Measurements from ENCODE around the gene STOML3.

The STOML3 gene

DNA sequence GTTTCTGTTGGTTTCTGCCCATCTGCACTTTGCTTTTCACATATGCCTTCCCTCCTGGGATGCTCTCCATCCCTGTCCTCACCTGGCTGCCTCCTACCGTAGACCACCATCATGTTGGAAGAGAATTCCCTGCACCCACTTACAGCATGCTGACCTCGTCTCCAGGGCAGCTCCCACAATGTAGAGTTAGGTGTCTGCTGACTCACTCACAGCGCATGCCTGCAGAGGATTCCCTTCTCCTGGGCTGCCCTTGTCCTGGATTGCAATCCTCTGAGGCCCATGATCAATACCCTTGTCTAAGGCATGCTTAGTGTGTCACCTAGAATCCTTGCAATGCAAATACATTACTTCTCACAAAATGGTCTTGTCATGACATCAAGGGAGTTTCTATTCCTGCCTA lies 43.6 kb downstream of the STOML3 start:
- no peak overlapping the region for H4K91ac ChIP-seq (ENCODE audit: low read length)
- no peak overlapping the region for H3K14ac ChIP-seq (ENCODE audit: low read length in 2 of 2)
- H2BK120ac ChIP-seq (ENCODE audit: low read depth, low read length): no peak overlapping the region
- H2BK5ac ChIP-seq (ENCODE audit: low read depth, low read length, poor library complexity, severe bottlenecking): no peak overlapping the region
- no peak overlapping the region for H3K27ac ChIP-seq (ENCODE audit: low read length, poor library complexity, severe bottlenecking)
- no peak overlapping the region for H3K9ac ChIP-seq (ENCODE audit: low read length)
- H2AFZ ChIP-seq (ENCODE audit: low read depth, low read length): no peak overlapping the region
- no peak overlapping the region for H3K4me3 ChIP-seq (ENCODE audit: insufficient read depth in 1 of 2, low read depth in 1 of 2, low read length in 2 of 2)
- no peak overlapping the region for H2AK5ac ChIP-seq (ENCODE audit: low read length, severe bottlenecking)
- no peak overlapping the region for H3K4ac ChIP-seq (ENCODE audit: low read depth in 1 of 2, low read length in 2 of 2)
- no peak for DNase-seq
- H3K4me1 ChIP-seq (ENCODE audit: control insufficient read depth, insufficient read depth, low read depth, low read length): no peaks in the 10 kb centered on the region
- no peak overlapping the region for H3K23ac ChIP-seq (ENCODE audit: low read length in 2 of 2)
- no peak overlapping the region for H3K4me2 ChIP-seq (ENCODE audit: low read length, poor library complexity, severe bottlenecking)
- H3K27me3 ChIP-seq (ENCODE audit: control insufficient read depth in 1 of 2, insufficient read depth in 1 of 2, low read length in 2 of 2): no peaks in the 10 kb centered on the region
- H3K79me1 ChIP-seq (replicated peaks; ENCODE audit: low read length, poor library complexity, severe bottlenecking): no peaks in the 10 kb centered on the region
- H3K18ac ChIP-seq (ENCODE audit: low read depth in 1 of 2, low read length in 2 of 2): no peak overlapping the region
- H3K9me3 ChIP-seq (ENCODE audit: control insufficient read depth, low read length): no peaks in the 10 kb centered on the region
- H4K8ac ChIP-seq (ENCODE audit: low read length): no peak overlapping the region
- H3K36me3 ChIP-seq (ENCODE audit: control insufficient read depth in 1 of 2, insufficient read depth in 2 of 2, low read depth in 1 of 2, low read length in 2 of 2): no peaks in the 10 kb centered on the region
- H2BK12ac ChIP-seq (ENCODE audit: low read length in 2 of 2): no peak overlapping the region
- 80% methylated on average over 3 of the region's 3 CpGs for WGBS
- no peak overlapping the region for H2BK15ac ChIP-seq (ENCODE audit: low read depth, poor library complexity, severe bottlenecking)

- H2AK5ac ChIP-seq (ENCODE audit: low read length, severe bottlenecking): no peak overlapping the region
- no peak overlapping the region for H4K8ac ChIP-seq (ENCODE audit: low read length)
- H3K79me1 ChIP-seq (replicated peaks; ENCODE audit: low read length, poor library complexity, severe bottlenecking): no peaks in the 10 kb centered on the region
- peaks cover 2% of the 10 kb centered on the region for H3K4me1 ChIP-seq (ENCODE audit: control insufficient read depth, insufficient read depth, low read depth, low read length)
- DNase-seq: no peak
- no peak overlapping the region for H3K23ac ChIP-seq (ENCODE audit: low read length in 2 of 2)
- no peak overlapping the region for H3K4me2 ChIP-seq (ENCODE audit: low read length, poor library complexity, severe bottlenecking)
- no peak overlapping the region for H2AFZ ChIP-seq (ENCODE audit: low read depth, low read length)
- H3K9ac ChIP-seq (ENCODE audit: low read length): no peak overlapping the region
- no peak overlapping the region for H2BK120ac ChIP-seq (ENCODE audit: low read depth, low read length)
- no peak overlapping the region for H3K4me3 ChIP-seq (ENCODE audit: insufficient read depth in 1 of 2, low read depth in 1 of 2, low read length in 2 of 2)
- no peaks in the 10 kb centered on the region for H3K36me3 ChIP-seq (ENCODE audit: control insufficient read depth in 1 of 2, insufficient read depth in 2 of 2, low read depth in 1 of 2, low read length in 2 of 2)
- H2BK12ac ChIP-seq (ENCODE audit: low read length in 2 of 2): no peak overlapping the region
- no peak overlapping the region for H2BK5ac ChIP-seq (ENCODE audit: low read depth, low read length, poor library complexity, severe bottlenecking)
- no peaks in the 10 kb centered on the region for H3K9me3 ChIP-seq (ENCODE audit: control insufficient read depth, low read length)
- H3K4ac ChIP-seq (ENCODE audit: low read depth in 1 of 2, low read length in 2 of 2): no peak overlapping the region
- no peak overlapping the region for H2BK15ac ChIP-seq (ENCODE audit: low read depth, poor library complexity, severe bottlenecking)
- H3K14ac ChIP-seq (ENCODE audit: low read length in 2 of 2): no peak overlapping the region
- no peaks in the 10 kb centered on the region for H3K27me3 ChIP-seq (ENCODE audit: control insufficient read depth in 1 of 2, insufficient read depth in 1 of 2, low read length in 2 of 2)
- 63% methylated on average over 1 of the region's 3 CpGs for WGBS
- no peak overlapping the region for H4K91ac ChIP-seq (ENCODE audit: low read length)
- H3K18ac ChIP-seq (ENCODE audit: low read depth in 1 of 2, low read length in 2 of 2): no peak overlapping the region
- no peak overlapping the region for H3K27ac ChIP-seq (ENCODE audit: low read length, poor library complexity, severe bottlenecking)
Measured at GRCh38 chr13:38944219-38944618, 46.4 kb downstream of the STOML3 start.

DNA sequence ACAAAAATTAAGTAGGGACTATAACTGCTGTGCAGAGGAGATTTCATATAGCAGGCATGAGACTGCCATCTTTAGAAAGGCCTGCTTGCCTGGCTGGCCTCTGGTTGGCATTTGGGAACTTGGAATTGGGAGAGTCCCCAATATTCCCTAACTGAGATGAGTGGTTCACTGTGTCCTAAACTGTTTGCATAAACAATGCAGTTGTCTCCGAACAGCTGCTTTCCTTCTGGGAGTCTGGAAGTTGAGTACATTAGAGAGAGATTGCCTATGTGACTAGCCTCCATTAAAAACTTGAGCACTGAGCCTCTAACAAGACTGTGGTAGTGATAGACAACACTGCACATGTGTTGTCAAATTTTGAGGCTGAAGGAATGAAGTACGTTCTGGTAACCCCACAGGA lies 47.4 kb downstream of the STOML3 start:
- Histone ChIP-seq H2BK5ac (ENCODE audit: low read depth, low read length, poor library complexity, severe bottlenecking) (no peak overlapping the region), H3K9ac (ENCODE audit: low read length) (no peak overlapping the region), H2BK120ac (ENCODE audit: low read depth, low read length) (no peak overlapping the region), H3K4me2 (ENCODE audit: low read length, poor library complexity, severe bottlenecking) (no peak overlapping the region), H3K36me3 (ENCODE audit: control insufficient read depth in 1 of 2, insufficient read depth in 2 of 2, low read depth in 1 of 2, low read length in 2 of 2) (no peaks in the 10 kb centered on the region), H3K27me3 (ENCODE audit: control insufficient read depth in 1 of 2, insufficient read depth in 1 of 2, low read length in 2 of 2) (no peaks in the 10 kb centered on the region), H2AK5ac (ENCODE audit: low read length, severe bottlenecking) (no peak overlapping the region), H3K79me1 (replicated peaks; ENCODE audit: low read length, poor library complexity, severe bottlenecking) (no peaks in the 10 kb centered on the region), H3K23ac (ENCODE audit: low read length in 2 of 2) (no peak overlapping the region), H2AFZ (ENCODE audit: low read depth, low read length) (no peak overlapping the region), H3K27ac (ENCODE audit: low read length, poor library complexity, severe bottlenecking) (no peak overlapping the region), H3K14ac (ENCODE audit: low read length in 2 of 2) (no peak overlapping the region), H4K91ac (ENCODE audit: low read length) (no peak overlapping the region), H3K4me1 (ENCODE audit: control insufficient read depth, insufficient read depth, low read depth, low read length) (peaks cover 2% of the 10 kb centered on the region), H3K4ac (ENCODE audit: low read depth in 1 of 2, low read length in 2 of 2) (no peak overlapping the region), H3K9me3 (ENCODE audit: control insufficient read depth, low read length) (no peaks in the 10 kb centered on the region), H4K8ac (ENCODE audit: low read length) (no peak overlapping the region), H3K18ac (ENCODE audit: low read depth in 1 of 2, low read length in 2 of 2) (no peak overlapping the region), H2BK12ac (ENCODE audit: low read length in 2 of 2) (no peak overlapping the region), H3K4me3 (ENCODE audit: insufficient read depth in 1 of 2, low read depth in 1 of 2, low read length in 2 of 2) (no peak overlapping the region), H2BK15ac (ENCODE audit: low read depth, poor library complexity, severe bottlenecking) (no peak overlapping the region)
- no peak for DNase-seq
- WGBS: 53% methylated on average over 1 of the region's 2 CpGs

- no peak overlapping the region for H3K4ac ChIP-seq (ENCODE audit: low read depth in 1 of 2, low read length in 2 of 2)
- no peak overlapping the region for H3K9ac ChIP-seq (ENCODE audit: low read length)
- no peak overlapping the region for H4K8ac ChIP-seq (ENCODE audit: low read length)
- peaks cover 2% of the 10 kb centered on the region for H3K4me1 ChIP-seq (ENCODE audit: control insufficient read depth, insufficient read depth, low read depth, low read length)
- no peak overlapping the region for H2BK12ac ChIP-seq (ENCODE audit: low read length in 2 of 2)
- H3K14ac ChIP-seq (ENCODE audit: low read length in 2 of 2): no peak overlapping the region
- no peak overlapping the region for H3K23ac ChIP-seq (ENCODE audit: low read length in 2 of 2)
- H3K27me3 ChIP-seq (ENCODE audit: control insufficient read depth in 1 of 2, insufficient read depth in 1 of 2, low read length in 2 of 2): no peaks in the 10 kb centered on the region
- WGBS: 86% methylated on average over 2 of the region's 3 CpGs
- H3K36me3 ChIP-seq (ENCODE audit: control insufficient read depth in 1 of 2, insufficient read depth in 2 of 2, low read depth in 1 of 2, low read length in 2 of 2): no peaks in the 10 kb centered on the region
- H2BK120ac ChIP-seq (ENCODE audit: low read depth, low read length): no peak overlapping the region
- H4K91ac ChIP-seq (ENCODE audit: low read length): no peak overlapping the region
- H2AK5ac ChIP-seq (ENCODE audit: low read length, severe bottlenecking): no peak overlapping the region
- H3K79me1 ChIP-seq (replicated peaks; ENCODE audit: low read length, poor library complexity, severe bottlenecking): no peaks in the 10 kb centered on the region
- no peak overlapping the region for H3K4me2 ChIP-seq (ENCODE audit: low read length, poor library complexity, severe bottlenecking)
- H3K9me3 ChIP-seq (ENCODE audit: control insufficient read depth, low read length): no peaks in the 10 kb centered on the region
- peak; percentile 9 for DNase-seq
- H2BK15ac ChIP-seq (ENCODE audit: low read depth, poor library complexity, severe bottlenecking): no peak overlapping the region
- no peak overlapping the region for H2BK5ac ChIP-seq (ENCODE audit: low read depth, low read length, poor library complexity, severe bottlenecking)
- no peak overlapping the region for H2AFZ ChIP-seq (ENCODE audit: low read depth, low read length)
- H3K18ac ChIP-seq (ENCODE audit: low read depth in 1 of 2, low read length in 2 of 2): no peak overlapping the region
- H3K27ac ChIP-seq (ENCODE audit: low read length, poor library complexity, severe bottlenecking): no peak overlapping the region
- no peak overlapping the region for H3K4me3 ChIP-seq (ENCODE audit: insufficient read depth in 1 of 2, low read depth in 1 of 2, low read length in 2 of 2)
Measured at GRCh38 chr13:38941353-38941945, 49.2 kb downstream of the STOML3 start.
